WTC11 (cell line): ENCODE measurements around the gene TMEM59L.

Experiments
- EMX1 ChIP-seq: fragments of 250-450 bp; sonication (Bioruptor Pico); IDR thresholded peaks from 2 replicates; pipeline ENCODE4 v1.8.0; 2021; ENCODE audit warnings: mild to moderate bottlenecking
- ESRRA ChIP-seq: sonication (generic); formaldehyde crosslinking; IDR thresholded peaks from 2 replicates; pipeline ENCODE4 v1.8.1; 2022; ENCODE audit warnings: mild to moderate bottlenecking, missing genetic modification reagents, borderline replicate concordance
- JUN ChIP-seq: sonication (generic); formaldehyde crosslinking; IDR thresholded peaks from 2 replicates; pipeline ENCODE4 v1.8.0; 2023; ENCODE audit warnings: mild to moderate bottlenecking, missing genetic modification reagents
- KAT7 ChIP-seq: sonication (generic); formaldehyde crosslinking; IDR thresholded peaks from 2 replicates; pipeline ENCODE4 v1.8.1; 2023; ENCODE audit warnings: missing genetic modification reagents, mild to moderate bottlenecking, borderline replicate concordance
- TF ChIP-seq, protein P1 (sequence below): fragments of 200-600 bp; IDR thresholded peaks from 2 replicates; pipeline ENCODE4 v1.8.0; 2022; ENCODE audit warnings: antibody characterized with exemption
- TF ChIP-seq, protein P2 (sequence below): sonication (generic); formaldehyde crosslinking; IDR thresholded peaks from 2 replicates; pipeline ENCODE4 v1.8.0; 2023; ENCODE audit warnings: mild to moderate bottlenecking, missing genetic modification reagents
- TF ChIP-seq, protein P3 (sequence below): sonication (generic); formaldehyde crosslinking; IDR thresholded peaks from 2 replicates; pipeline ENCODE4 v1.8.1; 2022; ENCODE audit warnings: low read depth, missing genetic modification reagents, borderline replicate concordance
- TF ChIP-seq, protein P4 (sequence below): sonication (generic); formaldehyde crosslinking; IDR thresholded peaks from 2 replicates; pipeline ENCODE4 v1.8.0; 2022; ENCODE audit warnings: mild to moderate bottlenecking, missing genetic modification reagents
- TF ChIP-seq, protein P5 (sequence below): sonication (generic); formaldehyde crosslinking; IDR thresholded peaks from 2 replicates; pipeline ENCODE4 v1.8.1; 2023; ENCODE audit warnings: mild to moderate bottlenecking, missing genetic modification reagents, borderline replicate concordance

DNA sequence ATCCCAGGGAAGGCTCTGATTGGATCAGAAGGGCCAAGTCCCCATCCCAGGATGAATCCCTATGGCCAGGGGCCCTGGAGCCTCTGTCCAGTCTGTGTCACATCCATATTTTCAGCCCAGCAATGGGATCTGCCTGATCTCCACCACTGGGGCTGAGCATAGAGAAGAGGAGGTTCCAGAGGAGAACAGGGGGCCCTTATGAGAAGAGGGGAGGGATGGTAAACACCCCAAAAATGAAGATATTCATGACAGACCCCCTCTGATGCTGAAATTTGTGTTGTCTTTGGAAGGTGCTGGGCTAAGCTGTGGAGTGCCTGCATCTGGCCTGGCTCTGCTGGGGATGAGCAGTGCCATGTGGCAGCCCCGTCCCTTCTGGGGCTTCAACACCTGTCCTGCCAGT, 38.6 kb downstream of the TMEM59L start:
- TF ChIP-seq, protein P1, sequence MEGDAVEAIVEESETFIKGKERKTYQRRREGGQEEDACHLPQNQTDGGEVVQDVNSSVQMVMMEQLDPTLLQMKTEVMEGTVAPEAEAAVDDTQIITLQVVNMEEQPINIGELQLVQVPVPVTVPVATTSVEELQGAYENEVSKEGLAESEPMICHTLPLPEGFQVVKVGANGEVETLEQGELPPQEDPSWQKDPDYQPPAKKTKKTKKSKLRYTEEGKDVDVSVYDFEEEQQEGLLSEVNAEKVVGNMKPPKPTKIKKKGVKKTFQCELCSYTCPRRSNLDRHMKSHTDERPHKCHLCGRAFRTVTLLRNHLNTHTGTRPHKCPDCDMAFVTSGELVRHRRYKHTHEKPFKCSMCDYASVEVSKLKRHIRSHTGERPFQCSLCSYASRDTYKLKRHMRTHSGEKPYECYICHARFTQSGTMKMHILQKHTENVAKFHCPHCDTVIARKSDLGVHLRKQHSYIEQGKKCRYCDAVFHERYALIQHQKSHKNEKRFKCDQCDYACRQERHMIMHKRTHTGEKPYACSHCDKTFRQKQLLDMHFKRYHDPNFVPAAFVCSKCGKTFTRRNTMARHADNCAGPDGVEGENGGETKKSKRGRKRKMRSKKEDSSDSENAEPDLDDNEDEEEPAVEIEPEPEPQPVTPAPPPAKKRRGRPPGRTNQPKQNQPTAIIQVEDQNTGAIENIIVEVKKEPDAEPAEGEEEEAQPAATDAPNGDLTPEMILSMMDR: no peak
- TF ChIP-seq, protein P2, sequence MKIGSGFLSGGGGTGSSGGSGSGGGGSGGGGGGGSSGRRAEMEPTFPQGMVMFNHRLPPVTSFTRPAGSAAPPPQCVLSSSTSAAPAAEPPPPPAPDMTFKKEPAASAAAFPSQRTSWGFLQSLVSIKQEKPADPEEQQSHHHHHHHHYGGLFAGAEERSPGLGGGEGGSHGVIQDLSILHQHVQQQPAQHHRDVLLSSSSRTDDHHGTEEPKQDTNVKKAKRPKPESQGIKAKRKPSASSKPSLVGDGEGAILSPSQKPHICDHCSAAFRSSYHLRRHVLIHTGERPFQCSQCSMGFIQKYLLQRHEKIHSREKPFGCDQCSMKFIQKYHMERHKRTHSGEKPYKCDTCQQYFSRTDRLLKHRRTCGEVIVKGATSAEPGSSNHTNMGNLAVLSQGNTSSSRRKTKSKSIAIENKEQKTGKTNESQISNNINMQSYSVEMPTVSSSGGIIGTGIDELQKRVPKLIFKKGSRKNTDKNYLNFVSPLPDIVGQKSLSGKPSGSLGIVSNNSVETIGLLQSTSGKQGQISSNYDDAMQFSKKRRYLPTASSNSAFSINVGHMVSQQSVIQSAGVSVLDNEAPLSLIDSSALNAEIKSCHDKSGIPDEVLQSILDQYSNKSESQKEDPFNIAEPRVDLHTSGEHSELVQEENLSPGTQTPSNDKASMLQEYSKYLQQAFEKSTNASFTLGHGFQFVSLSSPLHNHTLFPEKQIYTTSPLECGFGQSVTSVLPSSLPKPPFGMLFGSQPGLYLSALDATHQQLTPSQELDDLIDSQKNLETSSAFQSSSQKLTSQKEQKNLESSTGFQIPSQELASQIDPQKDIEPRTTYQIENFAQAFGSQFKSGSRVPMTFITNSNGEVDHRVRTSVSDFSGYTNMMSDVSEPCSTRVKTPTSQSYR (CRISPR knock-in tag): no peak
- no peak for TF ChIP-seq EMX1 (CRISPR knock-in tag)
- no peak for TF ChIP-seq KAT7 (CRISPR knock-in tag)
- no peak for TF ChIP-seq ESRRA (CRISPR knock-in tag)
- TF ChIP-seq, protein P3, sequence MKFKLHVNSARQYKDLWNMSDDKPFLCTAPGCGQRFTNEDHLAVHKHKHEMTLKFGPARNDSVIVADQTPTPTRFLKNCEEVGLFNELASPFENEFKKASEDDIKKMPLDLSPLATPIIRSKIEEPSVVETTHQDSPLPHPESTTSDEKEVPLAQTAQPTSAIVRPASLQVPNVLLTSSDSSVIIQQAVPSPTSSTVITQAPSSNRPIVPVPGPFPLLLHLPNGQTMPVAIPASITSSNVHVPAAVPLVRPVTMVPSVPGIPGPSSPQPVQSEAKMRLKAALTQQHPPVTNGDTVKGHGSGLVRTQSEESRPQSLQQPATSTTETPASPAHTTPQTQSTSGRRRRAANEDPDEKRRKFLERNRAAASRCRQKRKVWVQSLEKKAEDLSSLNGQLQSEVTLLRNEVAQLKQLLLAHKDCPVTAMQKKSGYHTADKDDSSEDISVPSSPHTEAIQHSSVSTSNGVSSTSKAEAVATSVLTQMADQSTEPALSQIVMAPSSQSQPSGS (CRISPR knock-in tag): no peak
- TF ChIP-seq, protein P4, sequence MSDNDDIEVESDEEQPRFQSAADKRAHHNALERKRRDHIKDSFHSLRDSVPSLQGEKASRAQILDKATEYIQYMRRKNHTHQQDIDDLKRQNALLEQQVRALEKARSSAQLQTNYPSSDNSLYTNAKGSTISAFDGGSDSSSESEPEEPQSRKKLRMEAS (CRISPR knock-in tag): no peak
- TF ChIP-seq, protein P5, sequence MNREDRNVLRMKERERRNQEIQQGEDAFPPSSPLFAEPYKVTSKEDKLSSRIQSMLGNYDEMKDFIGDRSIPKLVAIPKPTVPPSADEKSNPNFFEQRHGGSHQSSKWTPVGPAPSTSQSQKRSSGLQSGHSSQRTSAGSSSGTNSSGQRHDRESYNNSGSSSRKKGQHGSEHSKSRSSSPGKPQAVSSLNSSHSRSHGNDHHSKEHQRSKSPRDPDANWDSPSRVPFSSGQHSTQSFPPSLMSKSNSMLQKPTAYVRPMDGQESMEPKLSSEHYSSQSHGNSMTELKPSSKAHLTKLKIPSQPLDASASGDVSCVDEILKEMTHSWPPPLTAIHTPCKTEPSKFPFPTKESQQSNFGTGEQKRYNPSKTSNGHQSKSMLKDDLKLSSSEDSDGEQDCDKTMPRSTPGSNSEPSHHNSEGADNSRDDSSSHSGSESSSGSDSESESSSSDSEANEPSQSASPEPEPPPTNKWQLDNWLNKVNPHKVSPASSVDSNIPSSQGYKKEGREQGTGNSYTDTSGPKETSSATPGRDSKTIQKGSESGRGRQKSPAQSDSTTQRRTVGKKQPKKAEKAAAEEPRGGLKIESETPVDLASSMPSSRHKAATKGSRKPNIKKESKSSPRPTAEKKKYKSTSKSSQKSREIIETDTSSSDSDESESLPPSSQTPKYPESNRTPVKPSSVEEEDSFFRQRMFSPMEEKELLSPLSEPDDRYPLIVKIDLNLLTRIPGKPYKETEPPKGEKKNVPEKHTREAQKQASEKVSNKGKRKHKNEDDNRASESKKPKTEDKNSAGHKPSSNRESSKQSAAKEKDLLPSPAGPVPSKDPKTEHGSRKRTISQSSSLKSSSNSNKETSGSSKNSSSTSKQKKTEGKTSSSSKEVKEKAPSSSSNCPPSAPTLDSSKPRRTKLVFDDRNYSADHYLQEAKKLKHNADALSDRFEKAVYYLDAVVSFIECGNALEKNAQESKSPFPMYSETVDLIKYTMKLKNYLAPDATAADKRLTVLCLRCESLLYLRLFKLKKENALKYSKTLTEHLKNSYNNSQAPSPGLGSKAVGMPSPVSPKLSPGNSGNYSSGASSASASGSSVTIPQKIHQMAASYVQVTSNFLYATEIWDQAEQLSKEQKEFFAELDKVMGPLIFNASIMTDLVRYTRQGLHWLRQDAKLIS (CRISPR knock-in tag): no peak
- no peak for TF ChIP-seq JUN (CRISPR knock-in tag)
